ENCODE results near the gene KLHL24. TPM values are rescaled to one million over a fixed set of nuclear protein-coding genes. Genes with fewer than 3 reads are reported as not detected.
"Not testable (repeated sequence)": the region's sequence is repeated elsewhere in the genome, so short reads cannot be mapped to it uniquely, and the experiment has no call there.

Gene KLHL24
- total RNA-seq, 2 donors from 2014 or later: 33.3 to 35.5 TPM

DNA sequence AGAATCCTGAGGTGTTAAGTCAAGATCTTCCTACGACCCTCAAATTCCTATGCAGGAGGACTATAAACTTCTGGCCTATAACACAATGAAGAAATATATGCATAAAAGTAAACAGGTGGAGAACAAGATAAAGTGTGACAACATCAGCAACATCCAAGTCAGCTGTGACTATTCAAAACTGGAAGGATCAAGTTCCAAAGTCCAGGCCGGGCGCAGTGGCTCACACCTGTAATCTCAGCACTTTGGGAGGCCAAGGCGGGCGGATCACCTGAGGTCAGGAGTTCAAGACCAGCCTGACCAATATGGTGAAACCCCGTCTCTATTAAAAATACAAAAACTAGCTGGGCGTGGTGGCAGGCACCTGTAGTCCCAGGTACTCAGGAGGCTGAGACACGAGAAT lies 2.7 kb upstream of the KLHL24 start:
- intact Hi-C loops (cut with DNase I); DNase-seq (ENCODE audit: low spot score): not testable (repeated sequence)

DNA sequence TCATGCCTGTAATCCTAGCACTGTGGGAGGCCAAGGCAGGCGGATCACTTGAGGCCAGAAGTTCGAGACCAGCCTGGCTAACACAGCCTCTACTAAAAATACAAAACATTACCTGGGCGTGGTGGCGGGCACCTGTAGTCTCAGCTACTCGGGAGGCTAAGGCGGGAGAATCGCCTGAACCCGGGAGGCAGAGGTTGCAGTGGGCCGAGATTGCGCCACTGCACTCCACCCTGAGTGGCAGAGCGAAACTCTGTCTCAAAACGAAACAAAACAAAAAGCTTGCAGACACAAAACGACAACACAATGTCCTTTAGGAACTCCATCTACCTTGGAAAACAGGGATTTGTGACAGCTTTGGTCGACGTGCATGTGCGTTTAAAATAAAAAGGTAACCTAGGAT lies 716 bp upstream of the KLHL24 start:
- intact Hi-C loops (cut with DNase I): no loop called here
- DNase-seq (ENCODE audit: low spot score): no peak

DNA sequence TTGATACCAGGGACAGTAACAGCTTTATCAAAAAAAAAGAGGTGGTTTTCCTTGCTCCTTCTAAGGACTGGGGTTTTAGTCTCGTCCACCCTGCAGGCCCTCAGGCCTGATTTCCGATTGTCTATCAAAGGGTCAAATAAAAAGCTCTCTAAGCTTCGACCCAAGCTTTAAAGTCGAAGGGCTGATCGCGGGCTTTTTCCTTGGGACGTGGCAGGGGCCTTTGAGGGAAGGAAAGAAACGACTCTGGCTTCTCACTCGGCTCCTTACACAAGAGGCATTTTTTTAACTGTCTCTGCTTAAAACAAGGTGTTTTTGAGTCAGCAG lies 354 bp upstream of the KLHL24 start:
- no peak for DNase-seq (ENCODE audit: low spot score)
- intact Hi-C loops (cut with DNase I): no loop called here

DNA sequence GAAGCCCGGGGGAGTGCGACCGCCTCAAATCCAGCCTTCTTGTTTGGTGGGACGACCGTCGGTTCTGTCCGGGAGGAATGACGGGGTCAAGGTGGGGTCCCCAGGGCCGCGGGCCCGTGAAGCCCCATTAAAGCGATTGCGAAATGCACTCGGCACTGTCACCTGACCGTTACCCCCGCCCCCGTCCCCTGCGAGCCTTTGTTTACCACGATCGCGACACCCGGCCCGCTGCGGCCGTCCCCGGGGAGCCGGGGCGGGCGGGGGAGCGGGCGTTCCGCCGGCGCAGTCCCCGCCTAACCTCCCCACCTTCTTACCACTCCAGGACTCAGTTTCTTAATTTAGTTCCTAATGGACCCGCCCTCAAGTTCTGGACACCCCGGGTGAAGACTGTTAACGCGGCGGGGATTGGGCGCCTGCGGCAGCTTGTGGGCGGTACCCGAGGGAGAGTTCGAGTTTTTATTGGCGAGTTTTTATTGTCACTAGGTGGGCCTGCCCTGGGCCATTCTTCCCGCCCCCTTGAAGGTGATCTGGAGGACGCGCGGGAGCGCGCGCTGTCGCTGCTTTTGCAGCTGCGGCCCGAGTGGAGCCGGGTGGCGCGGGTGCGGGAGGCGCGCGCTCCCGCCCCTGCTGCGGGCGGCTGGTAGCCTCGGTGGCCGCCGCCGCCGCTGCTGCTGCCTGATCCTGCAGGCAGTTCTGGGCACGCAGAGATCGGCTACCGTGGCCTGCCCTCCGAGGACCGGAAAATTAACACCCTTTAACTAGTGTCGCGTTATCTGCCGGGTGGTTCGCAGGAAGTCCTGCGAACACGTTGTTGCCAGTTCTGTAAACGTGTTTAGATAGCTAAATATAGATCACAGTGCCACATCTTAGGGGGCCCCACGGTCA lies 1.0 kb downstream of the KLHL24 start:
- DNase-seq (ENCODE audit: low spot score): peak; percentile 97
- intact Hi-C loops (cut with DNase I): no loop called here

DNA sequence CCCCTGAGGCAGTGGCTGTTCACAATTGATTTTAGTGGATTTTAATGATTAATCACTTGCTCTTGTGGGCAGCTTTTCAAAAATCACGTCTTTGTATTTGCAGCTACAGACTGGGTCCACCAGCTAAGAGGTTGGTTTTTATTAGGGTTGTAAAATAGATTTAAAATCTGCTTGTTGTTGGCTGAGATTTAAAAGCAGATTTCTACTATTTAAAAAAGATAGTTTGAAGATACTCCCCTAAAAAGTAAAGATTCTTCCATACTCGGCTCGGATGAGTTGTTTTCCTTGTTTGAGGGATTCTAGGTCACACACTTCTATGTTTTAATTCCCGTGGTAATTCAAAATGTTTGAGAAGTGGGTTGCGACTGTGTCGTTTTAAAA lies 1.7 kb downstream of the KLHL24 start:
- intact Hi-C loops (cut with DNase I): no loop called here

DNA sequence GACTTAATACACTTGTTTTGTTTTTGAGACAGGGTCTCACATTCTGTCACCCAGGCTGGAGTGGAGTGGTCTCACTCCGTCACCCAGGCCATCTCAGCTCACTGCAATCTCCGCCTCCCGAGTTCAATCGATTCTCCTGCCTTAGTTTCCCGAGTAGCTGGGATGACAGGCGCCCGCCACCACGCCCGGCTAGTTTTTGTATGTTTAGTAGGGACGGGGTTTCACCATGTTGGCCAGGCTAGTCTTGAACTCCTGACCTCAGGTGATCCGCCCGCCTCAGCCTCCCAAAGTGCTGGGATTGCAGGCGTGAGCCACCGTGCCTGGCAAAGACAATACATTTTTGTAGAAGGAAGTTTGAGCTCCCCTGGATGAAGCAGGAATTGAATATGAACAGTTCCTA lies 2.2 kb downstream of the KLHL24 start:
- intact Hi-C loops (cut with DNase I); DNase-seq (ENCODE audit: low spot score): not testable (repeated sequence)

More for the DNA sequence above, 1.7 kb downstream of the KLHL24 start:
- DNase-seq (ENCODE audit: low spot score): no peak

DNA sequence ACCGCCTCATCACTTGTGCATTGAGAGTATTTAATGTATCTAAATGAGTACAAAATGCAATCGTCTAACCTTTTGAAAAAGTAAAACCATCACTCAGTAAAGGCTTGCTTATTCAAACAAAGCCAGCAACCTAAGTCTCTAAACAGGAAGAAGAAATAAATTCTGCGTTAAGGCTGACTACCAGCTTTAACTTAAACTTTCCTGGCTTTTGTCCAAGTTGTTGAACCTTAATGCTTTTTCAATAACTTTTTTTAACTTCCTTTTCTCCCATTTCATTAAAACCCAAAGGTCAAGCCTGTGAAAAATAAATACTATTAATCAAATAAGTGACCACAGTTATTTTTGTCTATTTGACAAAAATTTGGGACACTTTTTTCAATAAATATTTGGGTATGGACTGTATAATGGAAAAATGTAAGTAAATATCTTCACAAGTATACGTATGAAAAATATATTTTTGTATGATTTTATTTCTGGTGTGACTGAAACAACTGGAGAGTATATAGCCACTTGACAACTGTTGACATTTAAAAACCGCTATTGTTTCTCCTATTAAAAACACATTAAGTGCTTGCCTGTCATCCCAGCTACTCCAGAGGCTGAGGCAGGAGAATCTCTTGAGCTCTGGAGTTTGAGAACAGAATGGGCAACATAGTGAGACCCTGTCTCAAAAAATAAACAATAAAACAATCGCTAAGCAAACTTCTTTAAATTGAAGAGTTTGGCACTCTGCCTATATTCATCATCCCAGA lies 2.9 kb downstream of the KLHL24 start:
- DNase-seq (ENCODE audit: low spot score): no peak
- intact Hi-C loops (cut with DNase I): no loop called here

DNA sequence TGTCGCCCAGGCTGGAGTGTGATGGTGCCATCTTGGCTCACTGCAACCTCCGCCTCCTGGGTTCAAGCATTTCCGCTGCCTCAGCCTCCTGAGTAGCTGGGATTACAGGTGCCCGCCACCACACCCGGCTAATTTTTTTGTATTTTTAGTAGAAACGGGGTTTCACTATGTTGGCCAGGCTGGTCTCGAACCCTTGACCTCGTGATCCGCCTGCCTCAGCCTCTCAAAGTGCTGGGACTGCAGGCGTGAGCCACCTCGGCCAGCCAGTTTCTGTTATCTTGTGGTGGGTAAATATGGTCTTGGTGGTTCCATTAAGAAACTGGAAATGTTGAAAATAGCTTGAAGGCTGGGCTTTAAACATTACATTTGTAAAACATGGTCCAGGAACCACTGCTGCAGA lies 5.2 kb downstream of the KLHL24 start:
- intact Hi-C loops (cut with DNase I): not testable (repeated sequence)

DNA sequence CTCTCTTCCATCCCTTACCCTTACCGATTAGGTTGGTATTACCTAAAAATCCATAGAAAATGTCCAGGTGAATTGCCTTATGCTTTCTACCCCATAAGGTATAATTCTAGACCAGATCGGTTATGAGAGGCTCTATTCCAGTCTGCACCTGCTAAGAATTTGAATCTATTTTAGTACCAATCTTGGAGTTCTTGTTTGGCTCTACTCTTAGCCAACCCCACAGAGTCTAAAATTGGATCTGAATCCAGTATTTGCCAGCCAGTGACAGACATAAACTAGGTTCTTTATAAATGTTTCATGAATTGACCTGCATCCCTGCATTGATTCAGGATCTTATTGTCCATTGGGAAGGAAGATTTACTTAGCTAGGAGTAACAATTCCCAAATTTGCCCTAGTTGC lies 6.5 kb downstream of the KLHL24 start:
- no peak for DNase-seq (ENCODE audit: low spot score)
- intact Hi-C loops (cut with DNase I): no loop called here

More for the DNA sequence above, 5.2 kb downstream of the KLHL24 start:
- not testable (repeated sequence) for DNase-seq (ENCODE audit: low spot score)

DNA sequence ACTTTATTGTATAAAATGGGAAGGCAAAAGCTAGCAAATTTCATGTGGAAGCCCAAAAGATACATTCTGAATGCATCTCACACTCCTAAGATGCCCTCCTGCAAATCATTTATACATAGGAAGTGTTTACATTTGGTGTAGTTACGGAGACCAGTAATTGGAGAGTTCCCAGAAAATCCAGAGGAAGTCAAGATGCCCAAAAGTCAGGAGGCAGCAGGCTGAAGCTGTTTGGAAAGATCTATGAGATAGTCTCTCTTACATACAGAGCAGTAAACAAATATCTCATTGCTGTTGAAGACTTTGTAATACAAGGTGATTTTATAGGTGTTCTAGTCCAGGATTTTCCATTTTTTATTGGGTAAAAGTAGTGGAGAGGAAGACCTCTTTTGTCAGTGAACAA lies 8.8 kb downstream of the KLHL24 start:
- intact Hi-C loops (cut with DNase I): no loop called here

DNA sequence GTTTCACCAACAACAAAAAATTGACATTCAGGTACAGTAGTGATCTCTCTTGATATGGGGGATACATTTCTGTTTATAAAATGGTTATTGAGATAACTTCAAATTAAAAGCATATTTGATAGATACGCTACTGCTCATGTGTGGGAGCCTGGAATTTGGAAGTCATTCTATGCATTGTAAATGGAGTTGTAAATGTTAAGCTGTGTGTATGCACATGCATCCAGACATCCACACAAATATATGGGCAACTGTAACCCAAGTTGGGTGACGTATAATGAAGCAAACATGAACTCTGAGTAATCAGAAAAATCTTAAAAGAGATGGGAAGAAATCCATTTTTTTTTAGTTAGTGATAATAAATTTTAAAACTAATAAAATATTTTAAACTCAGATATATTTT lies 9.8 kb downstream of the KLHL24 start:
- intact Hi-C loops (cut with DNase I): no loop called here
- DNase-seq (ENCODE audit: low spot score): no peak

More for the DNA sequence above, 8.8 kb downstream of the KLHL24 start:
- no peak for DNase-seq (ENCODE audit: low spot score)

DNA sequence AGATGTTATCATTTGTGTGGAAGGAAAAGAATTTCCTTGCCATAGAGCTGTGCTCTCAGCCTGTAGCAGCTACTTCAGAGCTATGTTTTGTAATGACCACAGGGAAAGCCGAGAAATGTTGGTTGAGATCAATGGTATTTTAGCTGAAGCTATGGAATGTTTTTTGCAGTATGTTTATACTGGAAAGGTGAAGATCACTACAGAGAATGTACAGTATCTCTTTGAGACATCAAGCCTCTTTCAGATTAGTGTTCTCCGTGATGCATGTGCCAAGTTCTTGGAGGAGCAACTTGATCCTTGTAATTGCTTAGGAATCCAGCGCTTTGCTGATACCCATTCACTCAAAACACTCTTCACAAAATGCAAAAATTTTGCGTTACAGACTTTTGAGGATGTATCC lies 15.1 kb downstream of the KLHL24 start:
- intact Hi-C loops (cut with DNase I): no loop called here
- DNase-seq (ENCODE audit: low spot score): no peak

DNA sequence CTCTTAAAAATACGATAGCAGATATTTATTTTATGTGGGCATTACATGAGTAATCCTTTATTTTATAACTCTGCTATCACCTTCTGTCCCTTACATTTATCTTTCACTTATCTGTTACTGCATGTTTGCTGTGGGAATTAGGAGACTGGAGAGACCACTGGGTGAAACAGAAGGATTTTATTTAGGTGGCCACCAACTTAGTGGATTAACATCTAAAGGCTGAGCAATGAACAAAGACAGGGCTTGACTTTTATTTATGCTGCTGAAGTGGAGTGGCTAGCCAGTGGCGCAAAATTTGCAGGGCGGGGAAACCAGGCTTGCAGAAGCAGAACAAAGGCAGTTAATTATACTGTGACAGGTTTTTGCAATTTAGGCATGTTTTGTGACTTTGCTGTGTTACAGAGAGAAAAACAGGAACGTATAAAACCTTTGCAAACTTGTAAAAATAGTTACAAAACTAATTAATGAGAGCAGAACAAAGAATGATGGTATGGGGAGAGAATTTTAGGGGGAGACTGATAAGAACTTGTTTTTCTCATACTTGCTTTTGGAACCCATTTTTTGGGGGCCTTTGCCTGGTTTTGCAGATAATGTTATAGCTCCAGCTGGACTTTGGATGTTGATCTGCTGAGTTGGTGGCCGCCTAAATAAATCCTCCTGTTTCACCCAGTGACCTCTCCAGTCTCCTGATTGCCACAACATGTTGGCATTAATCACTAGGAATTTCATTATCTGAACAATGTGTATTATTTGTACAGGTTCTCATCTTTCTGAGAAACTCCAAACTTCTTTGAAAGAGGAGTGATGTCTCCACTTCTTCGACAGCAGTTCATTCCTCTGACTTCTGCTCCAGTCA lies 18.0 kb downstream of the KLHL24 start:
- DNase-seq (ENCODE audit: low spot score): no peak
- intact Hi-C loops (cut with DNase I): no loop called here

DNA sequence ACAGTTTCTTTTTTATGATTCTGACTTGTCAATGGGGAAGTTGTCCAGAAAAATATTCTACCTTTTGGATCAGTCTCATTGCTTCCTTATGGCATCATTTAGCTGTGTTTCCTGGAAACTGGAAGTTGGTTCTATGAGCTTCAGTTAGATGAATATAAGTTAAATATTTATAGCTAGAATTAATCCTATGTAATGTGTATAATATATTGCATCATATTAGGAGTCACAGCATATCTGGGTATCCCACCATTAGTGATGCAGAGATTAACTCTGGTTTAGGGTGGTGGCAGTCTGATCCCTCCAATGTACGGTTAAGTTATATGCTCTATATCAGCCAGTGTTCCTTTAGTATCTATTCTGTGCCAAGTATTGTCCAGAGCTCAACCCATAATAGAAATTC lies 19.3 kb downstream of the KLHL24 start:
- DNase-seq (ENCODE audit: low spot score): no peak
- intact Hi-C loops (cut with DNase I): no loop called here

DNA sequence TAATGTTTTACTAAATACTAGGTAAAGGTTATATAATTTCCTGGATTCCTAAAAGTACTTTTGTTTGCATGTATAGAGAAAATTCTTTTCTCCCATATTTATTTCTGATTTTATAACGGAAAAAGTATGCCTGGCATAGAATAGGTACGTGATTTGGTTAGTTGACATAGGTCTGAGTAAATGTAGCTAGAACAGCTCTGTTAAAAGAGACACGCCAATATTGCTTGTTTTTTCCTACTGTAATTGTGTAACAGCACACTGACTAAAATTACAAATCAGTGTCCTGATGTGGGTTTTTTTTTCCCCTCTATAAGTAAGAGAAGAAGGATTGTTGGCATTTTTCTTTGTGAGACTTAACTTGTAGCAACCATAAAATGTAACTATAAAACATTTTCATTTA lies 26.7 kb downstream of the KLHL24 start:
- intact Hi-C loops (cut with DNase I): no loop called here

DNA sequence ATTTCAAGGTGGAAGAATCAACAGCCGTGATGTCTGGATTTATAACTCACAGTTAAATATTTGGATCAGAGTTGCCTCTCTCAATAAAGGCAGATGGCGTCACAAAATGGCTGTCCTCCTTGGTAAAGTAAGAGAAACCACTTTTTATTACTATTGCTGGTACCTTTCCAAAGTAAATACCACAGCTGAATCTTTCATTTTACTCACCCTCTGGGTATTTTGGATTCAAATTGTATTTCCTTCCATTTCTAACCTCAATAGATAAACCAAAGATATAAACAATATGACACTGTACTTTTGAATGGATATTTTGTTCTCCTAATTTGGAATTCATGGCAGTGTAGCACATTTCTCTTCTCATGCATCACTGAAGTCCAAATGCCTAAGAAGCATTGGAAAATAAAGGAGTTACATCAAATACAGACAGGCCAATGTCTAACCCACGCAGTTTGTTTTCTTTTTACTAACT lies 29.5 kb downstream of the KLHL24 start:
- intact Hi-C loops (cut with DNase I): no loop called here
- DNase-seq (ENCODE audit: low spot score): no peak

More for the DNA sequence above, 26.7 kb downstream of the KLHL24 start:
- DNase-seq (ENCODE audit: low spot score): no peak

DNA sequence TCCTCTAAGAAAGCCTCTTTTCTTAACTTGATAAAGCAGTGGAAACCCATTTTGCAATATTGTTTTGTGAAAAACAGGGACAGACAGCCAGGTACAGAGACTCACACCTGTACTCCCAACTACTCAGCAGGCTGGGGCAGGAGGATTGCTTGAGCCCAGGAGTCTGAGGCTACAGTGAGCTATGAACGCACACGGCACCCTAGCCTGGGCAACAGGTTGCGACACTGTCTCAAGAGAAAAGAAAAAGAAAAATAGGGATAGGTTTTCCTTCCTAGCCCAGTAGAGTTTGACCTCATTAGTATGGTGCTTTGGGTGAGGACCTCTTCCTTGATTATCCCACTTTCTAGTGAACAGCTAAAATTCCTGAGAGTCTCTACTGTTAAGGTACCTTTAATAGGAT lies 44.6 kb downstream of the KLHL24 start:
- no peak for DNase-seq (ENCODE audit: low spot score)
- intact Hi-C loops (cut with DNase I): no loop called here

DNA sequence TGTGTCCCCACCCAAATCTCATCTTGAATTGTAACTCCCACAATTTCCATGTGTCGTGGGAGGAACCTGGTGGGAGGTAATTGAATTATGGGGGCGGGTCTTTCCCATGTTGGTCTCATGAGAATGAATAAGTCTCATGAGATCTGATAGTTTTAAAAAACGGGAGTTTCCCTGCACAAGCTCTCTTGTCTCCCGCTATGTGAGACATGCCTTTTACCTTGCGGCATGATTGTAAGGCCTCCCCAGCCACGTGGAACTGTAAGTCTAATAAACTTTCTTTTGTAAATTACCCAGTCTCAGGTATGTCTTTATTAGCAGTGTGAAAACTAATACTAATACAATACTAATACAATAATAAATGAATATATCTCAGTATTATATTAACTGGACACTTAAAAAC lies 52.3 kb downstream of the KLHL24 start:
- intact Hi-C loops (cut with DNase I): no loop called here
- DNase-seq (ENCODE audit: low spot score): no peak

DNA sequence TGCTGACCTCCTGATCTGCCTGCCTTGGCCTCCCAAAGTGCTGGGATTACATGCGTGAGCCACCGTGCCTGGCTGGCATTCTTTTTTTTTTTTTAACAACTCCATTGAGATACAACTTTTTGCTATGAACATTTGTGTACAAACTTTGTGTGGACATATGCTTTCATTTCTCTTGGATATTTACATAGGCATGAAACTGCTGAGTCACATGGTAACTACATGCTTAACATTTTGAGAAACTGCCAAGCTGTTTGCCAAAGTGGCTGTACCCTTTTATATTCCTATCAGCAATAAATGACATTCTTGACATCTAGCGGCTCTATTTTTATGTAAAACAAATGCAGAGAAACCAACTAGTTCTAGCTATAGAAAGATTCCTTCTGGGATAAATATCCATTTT lies 53.5 kb downstream of the KLHL24 start:
- intact Hi-C loops (cut with DNase I): no loop called here
- no peak for DNase-seq (ENCODE audit: low spot score)

DNA sequence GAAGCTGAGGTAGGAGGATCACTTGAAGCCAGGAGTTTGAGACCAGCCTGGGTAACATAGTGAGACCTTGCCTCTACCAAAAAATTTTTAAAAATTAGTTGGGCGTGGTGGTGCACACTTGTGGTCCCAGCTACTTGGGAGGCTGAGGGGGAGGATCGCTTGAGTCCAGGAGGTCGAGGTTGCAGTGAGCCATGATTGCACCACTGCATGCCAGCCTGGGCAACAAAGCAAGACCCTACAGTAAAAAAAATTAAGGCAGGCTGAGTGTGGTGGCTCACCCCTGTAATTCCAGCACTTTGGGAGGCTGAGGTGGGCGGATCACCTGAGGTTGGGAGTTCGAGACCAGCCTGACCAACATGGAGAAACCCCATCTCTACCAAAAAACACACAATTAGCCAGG lies 54.2 kb downstream of the KLHL24 start:
- DNase-seq (ENCODE audit: low spot score); intact Hi-C loops (cut with DNase I): not testable (repeated sequence)

Data from posterior vena cava (tissue), 2 donors.